ENCODE data around the gene S100A16. TPM values are rescaled to one million over a fixed set of nuclear protein-coding genes. Genes with fewer than 3 reads are reported as not detected.

The S100A16 gene
- total RNA-seq, 1 donor from 2014 or later, result 40.0 TPM

GRCh38 chr1:153636312-153636711 lies 23.4 kb upstream of the S100A16 start:
- no peak for DNase-seq (ENCODE audit: low spot score)

GRCh38 chr1:153635872-153636271 lies 22.9 kb upstream of the S100A16 start:
- no peak for DNase-seq (ENCODE audit: low spot score)

- DNase-seq (ENCODE audit: low spot score), result peak; percentile 99
Observed at GRCh38 chr1:153633754-153634665, 21.1 kb upstream of the S100A16 start, which contains the start of gene CHTOP. TSS of gene CHTOP (plus strand) at chr1:153634066. CDS start at chr1:153636589, 2,523 bp downstream.

DNA sequence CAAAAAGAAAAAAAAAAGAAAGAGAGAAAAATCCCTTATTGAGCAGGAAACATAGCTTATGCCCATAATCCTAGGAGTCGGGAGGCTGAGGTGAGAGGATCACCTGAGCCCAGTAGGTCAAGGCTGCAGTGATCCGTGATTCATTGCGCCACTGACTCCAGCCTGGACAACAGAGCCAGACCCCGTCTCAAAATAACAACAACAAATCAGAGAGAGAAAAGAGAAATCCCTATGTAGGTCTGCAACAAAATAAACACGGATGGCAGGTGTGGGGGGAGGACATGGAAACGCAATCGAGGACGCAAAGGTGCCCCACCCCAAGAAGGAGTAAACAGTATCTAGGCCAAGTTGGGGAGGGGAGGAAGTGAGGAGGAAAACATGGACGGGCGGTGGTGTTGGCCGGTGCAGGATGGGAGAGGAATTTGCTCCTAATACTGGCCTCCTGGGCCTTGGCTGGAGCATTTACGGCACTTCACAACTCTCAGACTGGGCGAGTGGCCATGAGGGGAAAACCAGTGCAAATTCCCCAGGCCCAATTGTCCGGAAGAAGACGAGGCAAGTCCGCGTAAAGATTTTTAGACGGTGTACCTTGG lies 20.3 kb upstream of the S100A16 start:
- DNase-seq (ENCODE audit: low spot score), result no peak

DNA sequence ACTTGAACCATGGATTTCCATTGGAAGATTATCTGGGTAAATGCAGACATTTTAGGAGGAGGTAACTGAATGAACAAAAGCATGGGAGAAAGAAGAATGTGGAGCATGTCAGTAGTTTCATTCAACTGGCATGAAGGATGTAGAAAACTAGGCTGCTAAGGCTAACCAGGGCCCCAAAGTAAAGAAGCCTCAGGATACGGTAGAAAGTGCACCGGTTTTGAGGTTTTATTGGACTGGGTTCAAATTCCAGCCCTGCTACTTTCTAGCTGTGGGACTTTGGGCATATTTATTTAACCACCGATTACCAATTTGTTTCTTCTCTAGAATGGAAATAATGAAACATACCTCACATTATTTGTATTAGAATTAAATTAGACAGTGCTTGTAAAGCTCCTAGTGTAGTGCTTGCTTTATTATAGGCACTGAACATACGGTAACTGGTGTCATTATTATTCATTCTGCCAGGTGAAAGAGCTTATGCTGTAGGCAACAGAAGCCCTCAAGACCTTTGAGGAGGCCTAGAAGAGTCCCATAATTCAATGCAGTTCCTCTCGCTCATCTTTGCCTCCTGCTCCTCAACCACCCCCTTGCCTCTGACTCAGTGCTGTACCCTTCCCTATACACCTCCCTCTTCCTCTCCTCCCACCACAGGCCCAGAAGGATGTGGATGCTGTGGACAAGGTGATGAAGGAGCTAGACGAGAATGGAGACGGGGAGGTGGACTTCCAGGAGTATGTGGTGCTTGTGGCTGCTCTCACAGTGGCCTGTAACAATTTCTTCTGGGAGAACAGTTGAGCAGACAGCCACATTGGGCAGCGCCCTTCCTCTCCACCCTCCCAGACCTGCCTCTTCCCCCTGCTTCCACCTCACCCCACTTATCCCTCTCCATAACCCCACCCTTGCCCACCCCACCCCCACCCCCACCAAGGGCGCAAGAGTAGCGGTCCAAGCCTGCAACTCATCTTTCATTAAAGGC lies 18.4 kb upstream of the S100A16 start:
- no peak for DNase-seq (ENCODE audit: low spot score)

GRCh38 chr1:153630384-153630783 lies 17.4 kb upstream of the S100A16 start:
- DNase-seq (ENCODE audit: low spot score), result no peak

- DNase-seq (ENCODE audit: low spot score), result peak; percentile 51
Observed at GRCh38 chr1:153629971-153630370, 17.0 kb upstream of the S100A16 start.

GRCh38 chr1:153629343-153629665 lies 16.4 kb upstream of the S100A16 start:
- DNase-seq (ENCODE audit: low spot score), result no peak

GRCh38 chr1:153628638-153629342 lies 15.9 kb upstream of the S100A16 start:
- DNase-seq (ENCODE audit: low spot score), result no peak

- no peak for DNase-seq (ENCODE audit: low spot score)
Observed at GRCh38 chr1:153627715-153628626, 15.0 kb upstream of the S100A16 start, which contains the start of gene S100A1. TSS of gene S100A1 (plus strand) at chr1:153628434. CDS start at chr1:153630522, 2,088 bp downstream.

DNA sequence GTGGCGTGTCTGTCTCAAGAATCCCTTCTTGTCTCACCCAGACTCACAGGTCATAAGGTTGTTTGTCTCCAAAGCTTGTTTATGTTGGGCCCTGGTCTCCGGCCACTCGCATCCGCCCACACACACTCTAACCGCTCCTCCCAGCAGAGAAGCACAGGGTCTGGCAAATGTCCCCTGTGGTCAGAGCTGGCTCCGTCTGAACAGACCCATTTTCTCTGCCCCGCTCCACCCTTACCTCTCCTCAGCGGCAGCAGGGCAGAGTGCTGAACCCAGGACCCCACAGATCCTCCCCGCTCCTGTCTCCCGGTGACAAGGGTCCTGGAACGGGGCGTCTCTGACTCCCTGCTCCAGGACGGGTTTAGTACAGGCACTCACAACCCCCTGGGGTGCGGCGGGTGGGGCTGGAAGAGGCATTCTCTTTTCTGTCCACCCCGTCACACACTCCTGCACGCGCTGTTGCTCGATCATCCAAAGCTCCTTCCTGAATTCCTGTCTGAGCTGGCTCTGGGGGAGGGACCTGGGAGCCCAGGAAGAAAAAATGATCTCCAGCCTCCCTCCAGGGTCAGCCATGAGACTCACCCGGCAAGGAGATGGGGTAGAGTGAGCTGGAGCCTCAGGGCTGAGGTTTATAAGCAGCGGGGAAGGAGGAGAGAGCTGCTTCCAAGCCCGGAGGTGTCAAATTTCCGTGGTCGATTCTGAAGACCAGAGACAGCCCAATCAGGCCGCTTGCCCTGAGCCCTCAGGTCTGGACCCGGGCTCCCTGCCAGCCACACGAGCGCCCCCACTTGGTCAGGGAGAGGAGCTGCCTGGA lies 14.2 kb upstream of the S100A16 start, which contains the start of gene S100A13:
S100A13 (minus strand) TSS at position 602 of the 811 bp plus-strand sequence. CDS start 1,033 bp downstream, outside the sequence.
- peak; percentile 95 for DNase-seq (ENCODE audit: low spot score)

DNA sequence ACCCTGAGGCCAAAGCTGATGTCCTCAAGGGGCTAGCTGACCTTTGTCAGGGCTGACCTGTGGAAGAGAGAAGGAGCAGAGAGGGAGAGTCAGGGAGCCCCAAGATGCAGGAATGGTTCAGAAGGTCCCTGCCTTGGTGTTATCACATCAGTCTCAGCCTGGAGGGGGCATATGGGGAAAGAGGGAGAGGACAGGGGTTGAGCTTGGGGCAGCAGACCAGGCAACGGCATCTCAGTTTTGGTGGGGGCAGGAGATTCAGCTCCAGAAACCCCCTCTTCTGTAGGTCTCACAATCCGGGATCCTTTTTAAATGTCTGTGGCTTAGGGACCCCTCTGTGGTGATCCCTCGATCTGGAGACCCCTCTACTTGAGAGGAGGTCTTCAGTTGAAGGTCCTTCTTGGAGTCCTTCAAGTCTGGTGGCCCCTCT lies 13.6 kb upstream of the S100A16 start:
- no peak for DNase-seq (ENCODE audit: low spot score)

GRCh38 chr1:153624965-153625611 lies 12.2 kb upstream of the S100A16 start:
- DNase-seq (ENCODE audit: low spot score), result peak; percentile 40

- no peak for DNase-seq (ENCODE audit: low spot score)
Observed at GRCh38 chr1:153623101-153623500, 10.2 kb upstream of the S100A16 start.

- no peak for DNase-seq (ENCODE audit: low spot score)
Observed at GRCh38 chr1:153619171-153619570, 6.2 kb upstream of the S100A16 start.

GRCh38 chr1:153617663-153618062 lies 4.7 kb upstream of the S100A16 start:
- DNase-seq (ENCODE audit: low spot score), result no peak

GRCh38 chr1:153616917-153617311 lies 4.0 kb upstream of the S100A16 start:
- DNase-seq (ENCODE audit: low spot score), result peak; percentile 28

Data from umbilical cord (tissue), 2 donors.